ENCODE results near the gene DEPDC4. TPM values are rescaled to one million over a fixed set of nuclear protein-coding genes. Genes with fewer than 3 reads are reported as not detected.

The DEPDC4 gene
- total RNA-seq, 1 experiment from 2014 or later, result 1.9 TPM

DNA sequence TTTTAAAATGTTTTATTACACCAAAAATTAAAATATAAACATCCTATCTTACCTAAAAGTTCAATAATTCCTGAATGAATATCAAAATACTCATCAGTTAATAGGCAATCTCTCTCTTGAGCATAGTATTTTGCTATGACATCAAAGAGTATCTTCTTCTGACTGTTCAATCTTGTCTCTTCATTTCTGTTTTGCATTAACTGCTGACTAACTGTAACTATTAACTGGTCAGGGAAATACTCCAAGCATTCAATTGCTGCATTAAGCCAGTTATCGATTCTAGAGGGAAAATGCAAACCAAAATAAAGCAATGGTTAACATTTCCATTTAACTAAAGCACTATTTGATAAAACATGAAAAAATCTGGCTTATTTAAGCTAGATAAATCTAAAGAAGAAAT is 13.4 kb downstream of the DEPDC4 start:
- Histone ChIP-seq H3K27ac (ENCODE audit: low read length) (no peak overlapping the region), H4K20me1 (ENCODE audit: insufficient read depth, low read depth, low read length) (no peaks in the 10 kb centered on the region), H3K36me3 (ENCODE audit: insufficient read depth, low read length) (no peaks in the 10 kb centered on the region), H3K9me3 (ENCODE audit: low read length) (no peaks in the 10 kb centered on the region), H3K4me3 (ENCODE audit: low read length) (no peak overlapping the region), H3K27me3 (ENCODE audit: low read length) (no peaks in the 10 kb centered on the region), H3K9me2 (replicated peaks; ENCODE audit: insufficient read depth, low read length) (no peaks in the 10 kb centered on the region), H2AFZ (ENCODE audit: low read length) (no peak overlapping the region), H3K9ac (ENCODE audit: low read length) (no peak overlapping the region), H3K4me1 (ENCODE audit: low read length) (no peaks in the 10 kb centered on the region), H3K4me2 (ENCODE audit: low read depth, low read length, poor library complexity, severe bottlenecking) (no peak overlapping the region), H3K79me2 (ENCODE audit: low read length) (no peaks in the 10 kb centered on the region)
- no peak for DNase-seq

GRCh38 chr12:100251917-100252316 is 15.0 kb downstream of the DEPDC4 start:
- Histone ChIP-seq H3K4me3 (ENCODE audit: low read length) (no peak overlapping the region), H3K9me2 (replicated peaks; ENCODE audit: insufficient read depth, low read length) (no peaks in the 10 kb centered on the region), H2AFZ (ENCODE audit: low read length) (no peak overlapping the region), H3K79me2 (ENCODE audit: low read length) (no peaks in the 10 kb centered on the region), H3K27me3 (ENCODE audit: low read length) (no peaks in the 10 kb centered on the region), H3K4me1 (ENCODE audit: low read length) (no peaks in the 10 kb centered on the region), H3K9me3 (ENCODE audit: low read length) (no peaks in the 10 kb centered on the region), H3K9ac (ENCODE audit: low read length) (no peak overlapping the region), H4K20me1 (ENCODE audit: insufficient read depth, low read depth, low read length) (no peaks in the 10 kb centered on the region), H3K36me3 (ENCODE audit: insufficient read depth, low read length) (no peaks in the 10 kb centered on the region), H3K4me2 (ENCODE audit: low read depth, low read length, poor library complexity, severe bottlenecking) (no peak overlapping the region), H3K27ac (ENCODE audit: low read length) (no peak overlapping the region)
- no peak for DNase-seq

DNA sequence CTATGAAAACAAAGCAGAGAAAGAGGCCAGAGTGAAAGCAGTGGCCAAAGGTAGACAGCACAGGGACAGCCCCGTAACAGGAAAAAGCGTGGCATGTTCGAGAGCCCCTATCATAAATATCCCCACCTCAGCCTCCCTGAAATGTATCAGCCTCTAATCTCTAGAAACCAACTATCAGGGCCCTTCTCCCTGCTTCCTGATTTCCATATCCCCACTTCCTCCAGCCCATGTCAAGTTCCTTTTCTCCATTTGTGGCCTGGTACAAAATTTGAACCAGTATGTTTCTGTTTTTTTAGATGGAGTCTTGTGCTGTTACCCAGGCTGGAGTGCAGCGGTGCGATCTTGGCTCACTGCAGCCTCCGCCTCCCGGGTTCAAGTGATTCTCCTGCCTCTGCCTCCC is 16.9 kb downstream of the DEPDC4 start:
- Histone ChIP-seq H3K27ac (ENCODE audit: low read length) (no peak overlapping the region), H3K9me2 (replicated peaks; ENCODE audit: insufficient read depth, low read length) (no peaks in the 10 kb centered on the region), H2AFZ (ENCODE audit: low read length) (no peak overlapping the region), H3K9me3 (ENCODE audit: low read length) (no peaks in the 10 kb centered on the region), H3K4me1 (ENCODE audit: low read length) (no peaks in the 10 kb centered on the region), H3K4me2 (ENCODE audit: low read depth, low read length, poor library complexity, severe bottlenecking) (no peak overlapping the region), H4K20me1 (ENCODE audit: insufficient read depth, low read depth, low read length) (no peaks in the 10 kb centered on the region), H3K27me3 (ENCODE audit: low read length) (no peaks in the 10 kb centered on the region), H3K36me3 (ENCODE audit: insufficient read depth, low read length) (no peaks in the 10 kb centered on the region), H3K9ac (ENCODE audit: low read length) (no peak overlapping the region), H3K79me2 (ENCODE audit: low read length) (no peaks in the 10 kb centered on the region), H3K4me3 (ENCODE audit: low read length) (no peak overlapping the region)
- no peak for DNase-seq

GRCh38 chr12:100248886-100249285 is 18.0 kb downstream of the DEPDC4 start:
- Histone ChIP-seq H3K9me3 (ENCODE audit: low read length) (no peaks in the 10 kb centered on the region), H3K27ac (ENCODE audit: low read length) (no peak overlapping the region), H3K79me2 (ENCODE audit: low read length) (no peaks in the 10 kb centered on the region), H3K9ac (ENCODE audit: low read length) (no peak overlapping the region), H4K20me1 (ENCODE audit: insufficient read depth, low read depth, low read length) (no peaks in the 10 kb centered on the region), H2AFZ (ENCODE audit: low read length) (no peak overlapping the region), H3K4me3 (ENCODE audit: low read length) (no peak overlapping the region), H3K27me3 (ENCODE audit: low read length) (no peaks in the 10 kb centered on the region), H3K36me3 (ENCODE audit: insufficient read depth, low read length) (no peaks in the 10 kb centered on the region), H3K4me2 (ENCODE audit: low read depth, low read length, poor library complexity, severe bottlenecking) (no peak overlapping the region), H3K4me1 (ENCODE audit: low read length) (no peaks in the 10 kb centered on the region), H3K9me2 (replicated peaks; ENCODE audit: insufficient read depth, low read length) (no peaks in the 10 kb centered on the region)
- DNase-seq, result no peak

- H3K9me2 ChIP-seq (replicated peaks; ENCODE audit: insufficient read depth, low read length), result no peaks in the 10 kb centered on the region
- H3K27me3 ChIP-seq (ENCODE audit: low read length), result no peaks in the 10 kb centered on the region
- H3K4me3 ChIP-seq (ENCODE audit: low read length), result no peak overlapping the region
- DNase-seq, result no peak
- no peaks in the 10 kb centered on the region for H3K36me3 ChIP-seq (ENCODE audit: insufficient read depth, low read length)
- no peaks in the 10 kb centered on the region for H3K9me3 ChIP-seq (ENCODE audit: low read length)
- H2AFZ ChIP-seq (ENCODE audit: low read length), result no peak overlapping the region
- no peaks in the 10 kb centered on the region for H4K20me1 ChIP-seq (ENCODE audit: insufficient read depth, low read depth, low read length)
- no peak overlapping the region for H3K9ac ChIP-seq (ENCODE audit: low read length)
- H3K79me2 ChIP-seq (ENCODE audit: low read length), result no peaks in the 10 kb centered on the region
- no peak overlapping the region for H3K27ac ChIP-seq (ENCODE audit: low read length)
- H3K4me2 ChIP-seq (ENCODE audit: low read depth, low read length, poor library complexity, severe bottlenecking), result no peak overlapping the region
- no peaks in the 10 kb centered on the region for H3K4me1 ChIP-seq (ENCODE audit: low read length)
Observed at GRCh38 chr12:100247765-100248164, 19.1 kb downstream of the DEPDC4 start.

DNA sequence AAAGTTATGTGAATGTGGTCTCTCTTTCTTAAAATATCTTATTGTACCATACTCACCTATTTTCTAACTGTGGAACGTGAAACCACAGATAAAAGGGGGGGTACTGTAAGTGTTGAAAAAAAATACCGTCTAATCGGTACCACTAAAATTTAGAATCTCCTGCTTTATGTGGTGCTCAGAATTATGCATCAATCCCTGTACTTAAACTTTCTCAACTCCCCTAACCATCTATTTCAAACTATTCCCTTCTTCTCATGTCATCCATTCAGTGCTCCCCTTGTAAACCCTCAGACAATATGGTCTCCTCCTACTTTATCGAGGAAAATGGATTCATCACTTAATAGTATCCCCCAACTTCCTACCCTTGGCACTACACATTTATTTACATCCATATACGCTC is 23.7 kb downstream of the DEPDC4 start:
- no peaks in the 10 kb centered on the region for H4K20me1 ChIP-seq (ENCODE audit: insufficient read depth, low read depth, low read length)
- no peaks in the 10 kb centered on the region for H3K36me3 ChIP-seq (ENCODE audit: insufficient read depth, low read length)
- no peak overlapping the region for H3K27ac ChIP-seq (ENCODE audit: low read length)
- no peak overlapping the region for H2AFZ ChIP-seq (ENCODE audit: low read length)
- no peak for DNase-seq
- no peaks in the 10 kb centered on the region for H3K9me3 ChIP-seq (ENCODE audit: low read length)
- no peaks in the 10 kb centered on the region for H3K79me2 ChIP-seq (ENCODE audit: low read length)
- H3K4me1 ChIP-seq (ENCODE audit: low read length), result no peaks in the 10 kb centered on the region
- no peak overlapping the region for H3K4me3 ChIP-seq (ENCODE audit: low read length)
- H3K4me2 ChIP-seq (ENCODE audit: low read depth, low read length, poor library complexity, severe bottlenecking), result no peak overlapping the region
- no peaks in the 10 kb centered on the region for H3K9me2 ChIP-seq (replicated peaks; ENCODE audit: insufficient read depth, low read length)
- H3K9ac ChIP-seq (ENCODE audit: low read length), result no peak overlapping the region
- no peaks in the 10 kb centered on the region for H3K27me3 ChIP-seq (ENCODE audit: low read length)

DNA sequence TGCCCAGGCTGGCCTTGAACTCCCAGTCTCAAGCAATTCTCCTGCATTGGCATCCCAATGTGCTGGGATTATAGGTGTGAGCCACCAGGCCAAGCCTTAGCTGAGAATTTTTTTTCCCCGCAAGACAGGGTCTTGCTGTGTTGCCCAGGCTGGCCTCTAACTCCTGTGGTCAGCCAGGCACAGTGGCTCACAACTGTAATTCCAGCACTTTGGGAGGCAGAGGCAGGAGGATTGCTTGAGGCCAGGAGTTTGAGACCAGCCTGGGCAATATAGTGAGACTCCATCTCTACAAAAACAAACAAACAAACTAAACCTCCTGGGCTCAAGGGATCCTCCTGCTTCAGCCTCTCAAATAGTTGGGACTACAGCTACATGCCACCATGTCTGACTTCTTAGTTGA is 27.3 kb downstream of the DEPDC4 start:
- H3K36me3 ChIP-seq (ENCODE audit: insufficient read depth, low read length), result no peaks in the 10 kb centered on the region
- 0 out of 2 replicates have a peak, but pooled peaks cover under 1% of the 10 kb centered on the region for H3K4me1 ChIP-seq (ENCODE audit: low read length)
- H3K79me2 ChIP-seq (ENCODE audit: low read length), result no peaks in the 10 kb centered on the region
- H2AFZ ChIP-seq (ENCODE audit: low read length), result no peak overlapping the region
- no peak overlapping the region for H3K4me2 ChIP-seq (ENCODE audit: low read depth, low read length, poor library complexity, severe bottlenecking)
- no peak overlapping the region for H3K4me3 ChIP-seq (ENCODE audit: low read length)
- no peak overlapping the region for H3K9ac ChIP-seq (ENCODE audit: low read length)
- no peak overlapping the region for H3K27ac ChIP-seq (ENCODE audit: low read length)
- DNase-seq, result no peak
- H3K27me3 ChIP-seq (ENCODE audit: low read length), result no peaks in the 10 kb centered on the region
- H3K9me3 ChIP-seq (ENCODE audit: low read length), result no peaks in the 10 kb centered on the region
- H3K9me2 ChIP-seq (replicated peaks; ENCODE audit: insufficient read depth, low read length), result no peaks in the 10 kb centered on the region
- H4K20me1 ChIP-seq (ENCODE audit: insufficient read depth, low read depth, low read length), result no peaks in the 10 kb centered on the region

GRCh38 chr12:100238801-100239200 is 28.1 kb downstream of the DEPDC4 start:
- Histone ChIP-seq H3K79me2 (ENCODE audit: low read length) (no peaks in the 10 kb centered on the region), H2AFZ (ENCODE audit: low read length) (no peak overlapping the region), H4K20me1 (ENCODE audit: insufficient read depth, low read depth, low read length) (no peaks in the 10 kb centered on the region), H3K27me3 (ENCODE audit: low read length) (no peaks in the 10 kb centered on the region), H3K4me3 (ENCODE audit: low read length) (no peak overlapping the region), H3K4me2 (ENCODE audit: low read depth, low read length, poor library complexity, severe bottlenecking) (no peak overlapping the region), H3K27ac (ENCODE audit: low read length) (no peak overlapping the region), H3K9ac (ENCODE audit: low read length) (no peak overlapping the region), H3K4me1 (ENCODE audit: low read length) (0 out of 2 replicates have a peak, but pooled peaks cover 2% of the 10 kb centered on the region), H3K9me3 (ENCODE audit: low read length) (no peaks in the 10 kb centered on the region), H3K36me3 (ENCODE audit: insufficient read depth, low read length) (no peaks in the 10 kb centered on the region), H3K9me2 (replicated peaks; ENCODE audit: insufficient read depth, low read length) (no peaks in the 10 kb centered on the region)
- DNase-seq, result no peak

Measured in Karpas-422 (cell line).